HG03045 (cell line): ENCODE measurements around the gene SLC9A9.

ENCODE experiments used
- ATAC-seq: cut with Tn5 transposase; IDR thresholded peaks from one replicate; pipeline ENCODE4 v1.9.1; 2021; ENCODE audit warnings: mild to moderate bottlenecking, moderate library complexity; ENCODE audit not compliant: unreplicated experiment

The SLC9A9 gene

DNA sequence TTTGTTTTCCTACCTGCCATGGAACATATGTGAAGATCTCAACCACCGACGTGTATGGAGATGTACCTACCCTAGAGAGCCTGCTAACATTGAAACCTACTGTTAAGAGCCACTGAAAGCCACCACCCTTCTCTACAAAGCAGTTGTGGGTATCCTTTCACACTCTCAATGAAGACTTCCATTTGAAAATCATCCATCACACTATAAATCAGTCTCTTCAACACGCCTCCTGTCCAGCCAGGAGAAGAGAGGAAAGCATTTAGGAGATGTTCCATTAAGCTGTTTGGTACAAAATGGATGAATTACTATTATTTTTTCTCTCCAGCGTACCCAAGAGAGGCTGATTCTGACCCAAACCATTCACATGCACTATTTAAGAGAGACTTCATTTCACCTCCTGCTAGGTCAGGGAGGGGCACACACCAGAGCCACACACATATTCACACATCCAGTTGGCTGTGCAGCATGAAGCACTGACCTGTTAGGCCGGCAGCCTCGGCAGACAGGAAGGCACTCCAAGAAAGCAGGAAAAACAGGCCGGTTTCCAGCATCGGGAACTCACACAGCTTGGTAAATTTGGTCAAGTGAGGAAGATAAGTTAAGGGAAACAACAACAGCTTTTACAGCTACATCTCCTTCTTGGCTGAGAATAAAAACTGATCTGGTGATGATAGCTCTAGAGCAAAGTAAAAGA is 274.5 kb downstream of the SLC9A9 start:
- ATAC-seq, result no peak

- no peak for ATAC-seq
These were observed 276.7 kb downstream of the SLC9A9 start for GRCh38 chr3:143571548-143571947.

DNA sequence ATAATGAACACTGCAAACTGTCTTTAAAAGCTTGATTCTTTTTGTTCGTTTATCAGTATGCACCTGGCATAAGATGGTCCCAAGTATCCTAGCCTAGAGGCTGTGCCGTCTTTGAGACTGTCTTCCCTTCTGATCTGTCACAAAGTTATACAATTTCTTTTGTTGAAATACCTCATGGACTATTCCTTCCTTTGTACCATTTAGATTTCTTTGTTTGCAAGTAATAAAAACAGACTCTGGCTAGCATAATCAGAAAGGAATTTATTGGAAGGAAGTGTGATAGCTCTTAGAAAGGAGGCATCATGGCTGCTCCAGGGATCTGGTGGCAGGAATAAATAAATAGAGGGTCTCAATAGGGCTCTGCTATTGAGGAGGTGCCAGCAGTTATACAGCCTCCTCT is 280.4 kb downstream of the SLC9A9 start:
- no peak for ATAC-seq

DNA sequence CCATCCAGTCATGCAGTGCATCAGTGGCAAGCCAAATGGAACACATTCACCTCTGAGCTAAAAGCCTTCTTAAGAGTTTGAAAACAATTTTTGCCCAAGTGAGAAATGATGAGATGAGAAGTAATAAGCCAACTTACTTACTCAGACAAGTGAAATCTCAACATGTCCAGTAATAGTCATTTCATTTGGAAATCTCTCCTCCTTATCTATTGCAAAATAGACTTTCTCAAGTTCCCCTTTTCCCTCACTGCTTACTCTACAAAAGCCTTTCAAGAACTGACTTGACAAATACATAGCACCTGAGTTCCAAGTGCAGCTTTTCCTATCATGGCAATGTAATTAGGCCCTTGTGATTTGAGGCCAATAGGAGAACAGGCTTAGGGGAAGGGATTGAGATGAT is 282.3 kb downstream of the SLC9A9 start:
- ATAC-seq, result no peak

DNA sequence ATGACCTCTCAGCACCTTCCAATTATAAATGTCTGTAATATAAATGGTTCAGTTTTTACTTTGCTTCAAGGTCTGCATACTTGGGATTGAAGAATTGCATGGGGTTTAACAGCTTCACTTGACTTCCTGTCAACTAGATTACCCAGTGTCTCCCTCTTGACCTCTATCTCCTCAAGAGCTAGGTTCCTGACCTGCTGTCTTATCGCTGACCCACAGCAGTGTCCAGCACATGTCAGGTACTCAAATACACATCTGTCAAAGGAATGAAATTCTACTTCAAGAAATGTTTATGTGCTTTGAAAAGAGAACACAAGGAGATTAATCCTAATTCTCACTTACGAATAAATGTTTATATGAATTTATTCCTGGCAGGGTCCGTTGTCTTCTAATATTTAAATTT is 284.5 kb downstream of the SLC9A9 start:
- ATAC-seq, result no peak

DNA sequence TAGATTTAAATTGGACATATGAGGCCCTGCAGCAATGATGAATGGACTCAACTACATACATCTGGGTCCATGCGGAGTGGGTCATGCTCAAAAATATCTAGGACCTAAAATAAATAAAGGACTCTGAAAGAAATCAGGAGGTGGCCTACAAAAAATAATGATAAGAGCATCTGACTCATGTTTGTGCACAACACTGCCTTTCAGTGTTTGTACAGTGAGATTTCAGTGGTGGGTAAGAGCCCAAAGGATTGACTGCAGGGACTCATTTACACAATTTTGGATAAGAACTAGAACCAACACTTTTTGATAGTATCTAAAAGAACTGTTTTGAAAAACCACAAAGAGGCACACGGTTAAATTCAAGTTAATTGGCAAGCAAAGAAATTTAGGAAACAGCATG is 285.5 kb downstream of the SLC9A9 start:
- ATAC-seq, result no peak

DNA sequence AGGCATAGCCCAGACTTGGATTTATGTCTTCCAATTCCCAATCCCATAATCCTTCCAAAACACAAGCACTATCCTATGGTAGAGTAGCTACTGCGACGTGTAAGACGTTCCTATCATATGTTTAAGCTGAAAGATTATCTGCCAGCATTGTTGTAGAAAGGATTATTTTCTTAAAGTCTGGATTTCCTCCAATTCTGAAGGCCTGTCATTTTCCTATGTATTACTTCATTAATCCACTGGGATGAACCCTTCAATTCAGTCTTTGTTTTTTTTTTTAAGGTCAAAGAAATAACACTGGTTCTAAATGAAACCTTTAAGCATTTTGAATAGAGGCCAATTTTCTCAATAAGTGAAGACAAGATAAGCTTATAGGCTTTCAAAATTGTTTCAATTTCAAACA is 289.0 kb downstream of the SLC9A9 start:
- no peak for ATAC-seq

DNA sequence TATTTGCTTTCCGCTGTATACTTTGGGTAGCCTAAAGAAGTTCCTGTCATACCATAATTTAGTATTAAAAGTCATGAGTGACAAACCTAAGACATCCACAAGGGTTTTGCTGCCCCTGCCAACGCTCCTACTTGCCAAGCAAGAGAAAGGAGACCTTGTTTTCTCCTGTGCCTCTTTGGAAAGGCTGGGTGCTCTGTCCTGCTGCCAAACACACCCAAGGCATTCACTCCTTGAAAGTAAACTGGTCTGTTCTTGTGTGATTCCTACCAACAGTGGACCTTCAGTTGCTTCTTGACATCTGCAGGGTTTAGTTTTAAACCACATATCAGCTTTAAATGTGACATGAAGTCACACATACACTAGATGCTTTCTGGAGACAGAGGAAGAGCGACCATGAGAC is 295.4 kb downstream of the SLC9A9 start:
- ATAC-seq, result no peak

DNA sequence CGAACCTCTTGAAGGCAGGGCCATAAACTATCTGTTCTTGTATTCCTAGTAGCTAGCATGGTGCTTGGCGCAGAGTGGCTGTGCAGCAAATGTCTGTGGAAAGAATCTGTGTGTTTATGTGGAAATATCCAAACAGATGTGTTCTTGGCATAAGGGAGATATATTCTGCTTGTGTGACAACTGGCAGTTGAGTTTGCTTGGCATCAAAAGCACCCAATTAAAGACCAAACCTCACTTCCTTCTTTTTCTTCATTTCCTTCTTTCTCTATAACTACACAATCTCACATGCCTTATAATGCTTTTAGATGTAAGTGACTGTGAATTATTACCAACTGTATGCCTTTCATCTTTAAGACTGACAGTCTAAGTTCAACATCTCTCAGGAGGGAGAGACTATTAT is 296.5 kb downstream of the SLC9A9 start:
- ATAC-seq, result no peak

DNA sequence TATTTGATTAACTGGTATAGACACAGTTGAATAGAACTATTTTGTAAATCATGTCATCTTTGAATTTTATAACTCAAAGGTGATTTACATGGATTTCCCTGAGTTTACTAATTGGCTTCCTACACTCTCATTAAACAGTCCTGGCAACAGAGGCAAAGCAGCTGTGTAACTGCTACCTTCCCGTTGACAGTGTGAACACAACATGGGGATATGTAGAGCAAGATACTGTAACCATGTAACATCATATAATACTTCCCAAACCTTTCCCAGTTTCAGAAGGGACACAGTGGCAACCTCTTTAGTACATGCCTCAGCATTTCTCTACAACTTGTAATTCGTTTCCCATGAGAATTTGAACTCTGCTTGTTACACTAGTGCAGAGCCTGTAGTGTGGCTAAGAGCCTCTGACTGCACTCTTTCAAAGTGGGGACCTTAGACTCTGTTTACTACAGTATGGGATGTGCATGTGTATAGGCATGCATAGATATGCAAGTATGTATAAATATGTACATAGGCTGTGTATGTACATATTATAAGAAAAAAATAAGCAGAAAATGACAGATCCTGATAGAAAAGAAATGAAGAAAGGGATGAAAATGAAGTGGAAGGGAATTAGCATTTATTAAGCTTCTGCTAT is 299.3 kb downstream of the SLC9A9 start:
- ATAC-seq, result no peak

DNA sequence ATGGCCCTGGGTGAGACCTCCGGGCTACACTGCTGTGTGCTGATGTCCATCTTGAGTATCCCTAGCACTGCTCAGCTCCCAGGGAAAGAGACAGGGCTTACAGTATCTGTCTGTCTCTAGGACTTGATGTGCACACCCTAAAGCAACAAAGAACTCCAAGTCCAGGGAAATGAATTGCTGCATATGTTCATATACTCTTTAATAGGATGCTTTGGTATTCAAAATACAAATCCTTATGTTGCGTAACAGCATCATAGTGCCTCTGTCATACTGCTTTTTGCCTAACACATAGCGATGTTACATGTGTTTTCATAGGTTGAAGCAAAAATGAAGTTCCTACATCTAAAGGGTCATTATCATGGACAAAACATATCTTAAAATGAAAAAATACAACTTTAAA is 299.9 kb downstream of the SLC9A9 start:
- ATAC-seq, result no peak

DNA sequence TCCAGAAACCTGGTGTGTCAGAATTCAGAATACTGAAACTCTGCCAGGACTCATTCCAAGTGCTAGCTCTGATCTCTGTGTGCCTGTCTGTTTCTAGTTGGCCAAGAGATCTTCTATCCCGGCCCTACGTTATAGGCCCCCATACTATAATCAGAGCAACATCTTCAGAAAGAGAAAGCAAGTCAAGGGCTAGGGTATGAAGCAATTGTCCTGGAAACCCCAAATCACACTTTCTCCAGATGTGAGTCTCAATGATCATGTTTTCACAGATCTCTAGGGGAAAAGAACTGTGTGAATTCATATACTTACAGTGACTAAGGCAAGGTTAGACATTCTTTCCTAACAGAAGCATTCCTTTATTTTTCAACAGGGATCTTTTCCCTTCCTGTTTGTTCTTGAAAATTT is 309.7 kb downstream of the SLC9A9 start:
- no peak for ATAC-seq

DNA sequence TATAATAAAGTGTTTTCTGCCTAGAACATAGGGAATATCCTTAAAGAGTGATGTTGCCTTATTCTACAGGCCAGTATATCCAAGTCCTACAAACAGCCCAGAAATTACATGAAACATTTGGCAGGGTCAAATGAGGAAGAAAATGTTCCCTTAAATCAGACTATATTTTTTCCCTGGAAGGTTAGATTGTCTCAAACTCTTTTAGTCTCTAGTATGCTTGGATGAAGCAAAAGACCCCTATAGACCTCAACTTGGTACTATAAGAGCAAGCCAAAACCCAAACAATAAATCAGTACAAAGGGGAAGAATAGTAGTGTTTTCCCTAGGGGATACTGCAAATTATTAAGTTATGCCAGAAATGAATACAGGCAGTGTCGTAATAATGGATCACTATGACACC is 310.2 kb downstream of the SLC9A9 start:
- ATAC-seq, result no peak

DNA sequence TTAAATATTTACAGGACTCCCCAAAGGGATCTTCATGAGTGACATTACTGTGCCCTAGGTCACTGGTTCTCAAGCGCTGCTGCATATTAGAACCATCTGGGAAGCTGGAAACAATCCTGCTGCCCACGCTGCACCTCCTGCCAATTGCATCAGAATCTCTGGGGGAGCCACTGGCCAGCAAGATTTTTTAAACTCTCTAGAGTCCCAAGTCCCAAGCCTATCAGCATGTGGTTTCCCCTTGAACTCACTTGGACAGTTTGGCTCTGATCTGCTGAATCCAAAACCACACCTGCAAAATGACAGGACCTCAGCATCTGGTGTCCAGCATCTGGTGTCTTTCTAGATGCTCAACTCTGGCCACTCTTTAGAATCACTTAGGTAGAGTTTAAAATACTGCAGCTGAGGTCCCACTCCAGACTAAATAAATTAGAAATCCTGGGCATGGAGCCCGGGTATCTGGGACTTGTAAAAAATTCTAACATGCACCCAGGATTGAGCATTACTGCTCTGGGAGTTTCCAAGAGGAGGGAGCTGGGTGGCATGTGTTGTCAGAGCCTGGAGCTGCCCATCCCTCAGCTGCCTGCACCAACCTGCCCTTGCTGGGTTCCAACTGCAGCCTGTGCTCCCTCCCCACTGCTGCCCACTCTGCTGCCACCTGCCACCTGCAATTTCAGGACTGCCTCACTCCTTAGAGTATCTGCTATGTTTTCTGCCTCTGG is 311.3 kb downstream of the SLC9A9 start:
- ATAC-seq, result no peak

GRCh38 chr3:143535994-143536784 is 312.1 kb downstream of the SLC9A9 start:
- ATAC-seq, result peak; percentile 92

GRCh38 chr3:143533391-143533790 is 314.9 kb downstream of the SLC9A9 start:
- ATAC-seq, result no peak

DNA sequence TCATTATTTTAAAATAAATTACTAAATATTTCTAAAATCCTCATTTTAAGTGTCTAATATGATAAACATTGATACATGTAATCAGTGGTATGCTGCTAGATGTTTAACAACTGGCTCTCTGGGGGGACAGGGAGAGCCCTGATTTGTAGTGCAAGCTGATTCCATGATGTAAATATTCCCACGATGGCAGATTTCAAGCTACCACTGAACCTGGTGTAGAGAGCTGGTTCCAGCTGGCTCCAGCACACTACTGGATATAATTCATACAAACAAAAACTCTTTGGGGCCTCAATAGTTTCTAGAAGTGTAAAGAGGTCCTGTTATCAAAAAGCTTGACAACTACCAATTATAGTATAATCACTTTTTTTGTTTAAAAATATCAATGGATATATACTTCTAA is 316.2 kb downstream of the SLC9A9 start:
- no peak for ATAC-seq

GRCh38 chr3:143531101-143531500 is 317.2 kb downstream of the SLC9A9 start:
- ATAC-seq, result no peak

GRCh38 chr3:143529798-143530197 is 318.5 kb downstream of the SLC9A9 start:
- no peak for ATAC-seq

GRCh38 chr3:143529018-143529478 is 319.2 kb downstream of the SLC9A9 start:
- ATAC-seq, result no peak

DNA sequence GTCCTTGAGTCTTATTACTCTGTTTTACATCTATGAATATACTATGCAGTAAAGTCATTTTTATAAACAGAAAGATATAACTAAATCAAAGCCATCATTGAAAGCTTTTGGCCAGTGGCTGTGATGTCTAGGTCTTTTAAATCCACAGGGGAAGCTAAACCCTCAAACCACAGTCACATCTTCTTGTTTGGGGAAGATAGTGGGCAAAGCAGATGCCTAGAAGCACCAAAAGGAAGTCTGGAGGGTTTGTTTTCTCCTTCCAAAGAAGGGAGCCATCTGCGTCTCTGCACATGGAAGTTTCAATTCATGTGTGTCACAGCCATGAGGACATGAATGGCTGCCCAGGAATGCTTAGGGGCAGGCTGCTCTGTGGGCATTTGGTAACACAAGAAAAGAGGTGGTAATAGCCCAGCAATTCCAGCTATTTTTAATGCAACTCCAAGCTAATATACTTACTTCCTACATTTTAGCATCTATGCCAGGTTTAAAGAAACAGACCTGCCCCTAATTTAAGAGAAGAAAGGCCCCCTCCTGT is 322.2 kb downstream of the SLC9A9 start:
- ATAC-seq, result no peak
